ENCODE results near the gene PKP2. TPM values are rescaled to one million over a fixed set of nuclear protein-coding genes. Genes with fewer than 3 reads are reported as not detected.

PKP2 gene
- total and polyA plus RNA-seq, 2 of the 8 experiments (the other 6 are each of a cell fraction or from before 2014, with no cell fraction given) = 9.6 to 44.8 TPM

- no peak overlapping the region for H4K5ac ChIP-seq (ENCODE audit: insufficient read length, low read depth, low read length)
- ChIA-PET CTCF (ENCODE audit: partially characterized antibody) (interaction anchor here (1.1 to 1.8 kb wide), 3 partner anchors 11 to 64 kb away, joined by 3 to 5 read pairs (median 3); no protein-coding TSS in a partner anchor), POLR2A (ENCODE audit: partially characterized antibody) (interaction anchor here (1.6 kb wide), 1 partner anchor 16 kb away, joined by 4 read pairs; no protein-coding TSS in a partner anchor)
- H4K20me1 ChIP-seq (replicated peaks in 1 of 2; ENCODE audit: control insufficient read depth in 1 of 2, insufficient read depth in 2 of 2, low read length in 2 of 2) = no peaks in the 10 kb centered on the region
- no peak overlapping the region for H3K14ac ChIP-seq (ENCODE audit: insufficient read length)
- H3K23ac ChIP-seq (ENCODE audit: insufficient read length) = no peak overlapping the region
- no peak overlapping the region for H3K4me3 ChIP-seq (ENCODE audit: extremely low read depth in 1 of 4, insufficient read depth in 2 of 4, low read depth in 3 of 4, low read length in 4 of 4)
- H2BK120ac ChIP-seq (replicated peaks; ENCODE audit: low read depth, low read length) = no peak overlapping the region
- 81% methylated on average over 1 of the region's 1 CpG; no CpG with 5 or more reads in 1 of the 2 experiments for WGBS, 2 experiments (ENCODE audit: extremely low coverage in 1 of 2, insufficient coverage in 1 of 2, insufficient read length in 1 of 2, insufficient replicate concordance in 2 of 2, low coverage in 1 of 2, low lambda C conversion rate in 2 of 2, missing lambda C conversion rate in 1 of 2)
- H3K36me3 ChIP-seq (ENCODE audit: control insufficient read depth in 2 of 4, insufficient read depth in 4 of 4, low read length in 3 of 4) = no peaks in the 10 kb centered on the region; a peak in 1 of 8 replicates
- DNase-seq (ENCODE audit: low read depth in 1 of 2, low spot score in 2 of 2) (no peak), FAIRE-seq (no peak)
- peaks cover 2% of the 10 kb centered on the region; the same call in 1 of the 2 replicates for H3K79me1 ChIP-seq (ENCODE audit: low read depth, low read length)
- H3K23me2 ChIP-seq (ENCODE audit: low read depth, low read length) = no peaks in the 10 kb centered on the region
- H2BK5ac ChIP-seq (ENCODE audit: low read depth, low read length) = no peak overlapping the region
- no peaks in the 10 kb centered on the region for H3K9me3 ChIP-seq (ENCODE audit: insufficient read depth in 2 of 2, low read depth in 1 of 2, low read length in 1 of 2)
- no peak overlapping the region for H3K9ac ChIP-seq (replicated peaks in 1 of 4; ENCODE audit: extremely low read depth in 1 of 4, low read depth in 3 of 4, low read length in 3 of 4)
- H3K79me2 ChIP-seq (ENCODE audit: control insufficient read depth in 1 of 2, insufficient read depth in 2 of 2, low read length in 2 of 2) = no peaks in the 10 kb centered on the region
- no peak overlapping the region for H3K4ac ChIP-seq (replicated peaks; ENCODE audit: insufficient read length, low read depth, low read length)
- no peaks in the 10 kb centered on the region for H3K27me3 ChIP-seq (replicated peaks in 1 of 4; ENCODE audit: control insufficient read depth in 3 of 4, extremely low read depth in 1 of 4, insufficient read depth in 3 of 4, low read length in 3 of 4)
- H2BK20ac ChIP-seq (ENCODE audit: low read length) = no peak overlapping the region; the same call in 1 of the 2 replicates
- H2BK15ac ChIP-seq (ENCODE audit: low read length) = no peak overlapping the region
- peaks cover 0 to 4% (median 0%) of the 10 kb centered on the region in 4 experiments; a peak in 1 of 7 replicates for H3K4me1 ChIP-seq (replicated peaks in 1 of 4; ENCODE audit: control insufficient read depth in 3 of 4, insufficient read depth in 4 of 4, low read length in 3 of 4)
- no peak overlapping the region for H2AFZ ChIP-seq (ENCODE audit: low read length)
- no peak overlapping the region for H2BK12ac ChIP-seq (ENCODE audit: low read depth, low read length)
- H3K4me2 ChIP-seq (ENCODE audit: insufficient read depth in 1 of 2, low read depth in 2 of 2, low read length in 2 of 2) = no peak overlapping the region
- H3K27ac ChIP-seq (ENCODE audit: low read depth, low read length) = no peak overlapping the region
- H3K56ac ChIP-seq (replicated peaks; ENCODE audit: insufficient read length, low read depth, low read length) = no peak overlapping the region
- H4K8ac ChIP-seq (ENCODE audit: extremely low read depth, insufficient read depth, low read length) = no peak overlapping the region
- no peak overlapping the region for H3K18ac ChIP-seq (ENCODE audit: extremely low read depth, low read length)
- H2AK5ac ChIP-seq (ENCODE audit: low read depth, low read length) = no peak overlapping the region
- no peak overlapping the region for H4K91ac ChIP-seq (replicated peaks; ENCODE audit: insufficient read length, low read length)
- TF ChIP-seq RXRA (IDR thresholded peaks at IDR 0.05; ENCODE audit: insufficient read depth, low read depth, low read length) = no peak
- TF ChIP-seq MAFK (IDR thresholded peaks at IDR 0.05; ENCODE audit: low read depth, low read length) = no peak
- no peak for TF ChIP-seq USF2 (IDR thresholded peaks at IDR 0.05; ENCODE audit: low read length)
- TF ChIP-seq CBX8 (IDR thresholded peaks at IDR 0.05; ENCODE audit: borderline replicate concordance, low read depth, low read length) = no peak
- TF ChIP-seq CHD2 (IDR thresholded peaks at IDR 0.05; ENCODE audit: low read length) = no peak
- TF ChIP-seq SP2 (IDR thresholded peaks at IDR 0.05; ENCODE audit: low read length) = no peak
- no peak for TF ChIP-seq RAD21 (IDR thresholded peaks at IDR 0.05 in 1 of 2, conservative IDR thresholded peaks at IDR 0.05 in 1 of 2; ENCODE audit: low read depth in 2 of 2, low read length in 2 of 2)
- no peak for TF ChIP-seq CHD1 (IDR thresholded peaks at IDR 0.05; ENCODE audit: low read depth, low read length)
- no peak for TF ChIP-seq RFX5 (IDR thresholded peaks at IDR 0.05; ENCODE audit: borderline replicate concordance, low read depth, low read length)
- no peak for TF ChIP-seq JUND (IDR thresholded peaks at IDR 0.05; ENCODE audit: low read length)
- no peak for TF ChIP-seq HDAC2 (IDR thresholded peaks at IDR 0.05; ENCODE audit: borderline replicate concordance in 1 of 2, low read depth in 2 of 2, low read length in 2 of 2)
- no peak for TF ChIP-seq SIRT6 (IDR thresholded peaks at IDR 0.05; ENCODE audit: low read length)
- TF ChIP-seq SP4 (IDR thresholded peaks at IDR 0.05; ENCODE audit: low read length) = no peak
- no peak for TF ChIP-seq TBP (IDR thresholded peaks at IDR 0.05; ENCODE audit: low read depth, low read length)
These were observed 41.9 kb downstream of the PKP2 start for GRCh38 chr12:32854716-32855115.
